GM18498 (cell line): Measurements from ENCODE around the gene MAP6D1.
"Not testable (repeated sequence)": the region's sequence is repeated elsewhere in the genome, so short reads cannot be mapped to it uniquely, and the experiment has no call there.

Source experiments
- ATAC-seq: cut with Tn5 transposase; IDR thresholded peaks from one replicate; pipeline ENCODE4 v1.9.1; 2021; ENCODE audit warnings: mild to moderate bottlenecking, moderate library complexity; ENCODE audit not compliant: unreplicated experiment

MAP6D1 gene

GRCh38 chr3:183801601-183802000, 23.8 kb downstream of the MAP6D1 start:
- ATAC-seq: no peak

- no peak for ATAC-seq
Measured at GRCh38 chr3:183800243-183800863, 25.0 kb downstream of the MAP6D1 start.

GRCh38 chr3:183799461-183799860, 25.9 kb downstream of the MAP6D1 start:
- no peak for ATAC-seq

GRCh38 chr3:183797996-183798395, 27.4 kb downstream of the MAP6D1 start:
- no peak for ATAC-seq

GRCh38 chr3:183796372-183796771, 29.0 kb downstream of the MAP6D1 start:
- no peak for ATAC-seq

- ATAC-seq: no peak
Measured at GRCh38 chr3:183794452-183794851, 30.9 kb downstream of the MAP6D1 start.

- ATAC-seq: no peak
Measured at GRCh38 chr3:183792976-183793375, 32.4 kb downstream of the MAP6D1 start.

- ATAC-seq: no peak
Measured at GRCh38 chr3:183790700-183791099, 34.7 kb downstream of the MAP6D1 start.

- no peak for ATAC-seq
Measured at GRCh38 chr3:183789826-183790225, 35.6 kb downstream of the MAP6D1 start.

- not testable (repeated sequence) for ATAC-seq
Measured at GRCh38 chr3:183784503-183784902, 40.9 kb downstream of the MAP6D1 start.

- ATAC-seq: no peak
Measured at GRCh38 chr3:183782576-183783276, 42.7 kb downstream of the MAP6D1 start.

- ATAC-seq: no peak
Measured at GRCh38 chr3:183781246-183781645, 44.1 kb downstream of the MAP6D1 start.

- no peak for ATAC-seq
Measured at GRCh38 chr3:183779896-183780465, 45.4 kb downstream of the MAP6D1 start.

- no peak for ATAC-seq
Measured at GRCh38 chr3:183777016-183777618, 48.3 kb downstream of the MAP6D1 start.

- not testable (repeated sequence) for ATAC-seq
Measured at GRCh38 chr3:183776451-183776850, 48.9 kb downstream of the MAP6D1 start.

GRCh38 chr3:183775781-183776180, 49.6 kb downstream of the MAP6D1 start:
- ATAC-seq: no peak

GRCh38 chr3:183774631-183775030, 50.7 kb downstream of the MAP6D1 start:
- ATAC-seq: no peak

- no peak for ATAC-seq
Measured at GRCh38 chr3:183769453-183769852, 55.9 kb downstream of the MAP6D1 start.

- no peak for ATAC-seq
Measured at GRCh38 chr3:183768114-183768513, 57.3 kb downstream of the MAP6D1 start.

- ATAC-seq: peak; percentile 69
Measured at GRCh38 chr3:183766745-183767606, 58.4 kb downstream of the MAP6D1 start.

GRCh38 chr3:183766107-183766506, 59.3 kb downstream of the MAP6D1 start:
- no peak for ATAC-seq
